GM12878 (cell line): ENCODE data around the gene FNDC3A. TPM values are rescaled to one million over a fixed set of nuclear protein-coding genes. Genes with fewer than 3 reads are reported as not detected.

Experiments
- BCLAF1 ChIP-seq: fragments of 450-650 bp; IDR thresholded peaks from 2 replicates; pipeline ENCODE4 v1.6.1; 2017; ENCODE audit warnings: antibody characterized with exemption, mild to moderate bottlenecking, moderate library complexity
- DPF2 ChIP-seq: fragments of 450-650 bp; IDR thresholded peaks from 2 replicates; pipeline ENCODE4 v1.6.1; 2017; ENCODE audit warnings: mild to moderate bottlenecking
- E2F8 ChIP-seq: fragments of 450-650 bp; IDR thresholded peaks from 2 replicates; pipeline ENCODE4 v1.6.1; 2018; ENCODE audit warnings: mild to moderate bottlenecking, low read depth, moderate library complexity; ENCODE audit not compliant: partially characterized antibody
- EP300 ChIP-seq, 2 experiments: fragments of 150-350 bp in 1 of 2; IDR thresholded peaks; 2 replicates each; pipeline ENCODE4 v1.6.1; 2011 to 2012; ENCODE audit warnings: low read depth in 2 of 2, low read length in 2 of 2, borderline replicate concordance in 1 of 2, improper control_type of control experiment in 1 of 2, inconsistent platforms in 1 of 2; ENCODE audit not compliant: control insufficient read depth in 1 of 2
- KLF5 ChIP-seq: fragments of 450-650 bp; IDR thresholded peaks from 2 replicates; pipeline ENCODE4 v1.6.1; 2014; ENCODE audit warnings: mild to moderate bottlenecking; ENCODE audit not compliant: partially characterized antibody
- NR2C2 ChIP-seq: IDR thresholded peaks from 2 replicates; pipeline ENCODE4 v1.6.1; 2011; ENCODE audit warnings: borderline replicate concordance, low read depth; ENCODE audit not compliant: control insufficient read depth, insufficient read length
- NRF1 ChIP-seq: conservative IDR thresholded peaks from 2 replicates; pipeline ENCODE4 v1.6.1; 2011; ENCODE audit warnings: mild to moderate bottlenecking, low read depth, low read length, improper control_type of control experiment
- SMAD1 ChIP-seq: fragments of 450-650 bp; IDR thresholded peaks from 2 replicates; pipeline ENCODE4 v1.6.1; 2018; ENCODE audit warnings: mild to moderate bottlenecking, low read depth; ENCODE audit not compliant: partially characterized antibody
- TAF1 ChIP-seq: IDR thresholded peaks from 2 replicates; pipeline ENCODE4 v1.6.1; 2011; ENCODE audit warnings: mild to moderate bottlenecking, low read depth, low read length, borderline replicate concordance
- TCF12 ChIP-seq: IDR thresholded peaks from 2 replicates; pipeline ENCODE4 v1.6.1; 2011; ENCODE audit warnings: low read depth, mild to moderate bottlenecking, low read length
- ZBTB11 ChIP-seq: fragments of 450-650 bp; formaldehyde crosslinking; IDR thresholded peaks from 2 replicates; pipeline ENCODE4 v1.5.0; 2022; ENCODE audit warnings: mild to moderate bottlenecking, missing genetic modification characterization
- ZNF274 ChIP-seq: IDR thresholded peaks from one replicate; pipeline ENCODE4 v1.8.0; 2011; ENCODE audit not compliant: insufficient read length, insufficient read depth
- ZNF384 ChIP-seq: IDR thresholded peaks from 2 replicates; pipeline ENCODE4 v1.6.1; 2012; ENCODE audit warnings: low read depth, mild to moderate bottlenecking, low read length, improper control_type of control experiment, borderline replicate concordance
- ZNF687 ChIP-seq: fragments of 450-650 bp; IDR thresholded peaks from 2 replicates; pipeline ENCODE4 v1.6.1; 2017; ENCODE audit warnings: mild to moderate bottlenecking, moderate library complexity
- polyA plus RNA-seq, 11 experiments: library from polyadenylated mRNA; depleted of rRNA in 4 of 11; unstranded in 6 of 11; stranded (reverse) in 5 of 11; fragments of >200 nt; fragmentation: Nextera tagmentation in 4 of 11; fragmentation: Illumina TruSeq in 1 of 11; extraction: Ambion mirVana in 4 of 11; extraction: Trizol in 1 of 11; gene quantifications; 1 replicate in 1 of 11; 2 replicates in 10 of 11; pipeline versions ENCODE4 v1.2.1 to v1.2.3, GENCODE V29; 2011 to 2016; ENCODE audit warnings: inconsistent platforms in 2 of 11, missing spikeins in 2 of 11, low read depth in 1 of 11
- total RNA-seq, 4 experiments: library from RNA; depleted of rRNA in 3 of 4; stranded (reverse); fragments of >200 nt in 3 of 4; fragmentation: Illumina TruSeq in 1 of 4; extraction: Trizol in 1 of 4; gene quantifications; 2 replicates each; pipeline versions ENCODE4 v1.2.1 to v1.2.3, GENCODE V29; 2013 to 2021

The FNDC3A gene
- total and polyA plus RNA-seq, 10 of the 15 experiments (the other 5 are each of a cell fraction or from before 2014, with no cell fraction given) = 6.3 to 46.4 (median 22.8) TPM

GRCh38 chr13:49247643-49248621 is 272.2 kb downstream of the FNDC3A start, which contains the start of gene CDADC1 (continued):
- no peak for TF ChIP-seq ZNF384
- TF ChIP-seq TCF12 = no peak
- TF ChIP-seq TAF1 = peak; percentile 57; the same call in 1 of the 2 replicates
- TF ChIP-seq DPF2 = 0 out of 2 replicates have a peak, but pooled peaks have one; percentile 22
- no peak for TF ChIP-seq ZBTB11
- no peak for TF ChIP-seq NR2C2
- no peak for TF ChIP-seq KLF5
- no peak for TF ChIP-seq NRF1
- TF ChIP-seq ZNF687 = no peak
- TF ChIP-seq E2F8 = peak; percentile 78
- TF ChIP-seq BCLAF1 = no peak
- no peak for TF ChIP-seq SMAD1
- no peak for TF ChIP-seq EP300 (IDR thresholded peaks at IDR 0.05; ENCODE audit: borderline replicate concordance in 1 of 2, control insufficient read depth in 1 of 2, low read depth in 2 of 2, low read length in 2 of 2)
- no peak for TF ChIP-seq ZNF274
